Hippocampal formation (tissue), 2 donors: ENCODE measurements around the gene ALG3.
"Not testable (repeated sequence)": the region's sequence is repeated elsewhere in the genome, so short reads cannot be mapped to it uniquely, and the experiment has no call there.

Source experiments
- DNase-seq, 2 donors: peaks; one replicate each; lab custom pipeline; 2025; lab: John Stamatoyannopoulos, UW

The ALG3 gene

DNA sequence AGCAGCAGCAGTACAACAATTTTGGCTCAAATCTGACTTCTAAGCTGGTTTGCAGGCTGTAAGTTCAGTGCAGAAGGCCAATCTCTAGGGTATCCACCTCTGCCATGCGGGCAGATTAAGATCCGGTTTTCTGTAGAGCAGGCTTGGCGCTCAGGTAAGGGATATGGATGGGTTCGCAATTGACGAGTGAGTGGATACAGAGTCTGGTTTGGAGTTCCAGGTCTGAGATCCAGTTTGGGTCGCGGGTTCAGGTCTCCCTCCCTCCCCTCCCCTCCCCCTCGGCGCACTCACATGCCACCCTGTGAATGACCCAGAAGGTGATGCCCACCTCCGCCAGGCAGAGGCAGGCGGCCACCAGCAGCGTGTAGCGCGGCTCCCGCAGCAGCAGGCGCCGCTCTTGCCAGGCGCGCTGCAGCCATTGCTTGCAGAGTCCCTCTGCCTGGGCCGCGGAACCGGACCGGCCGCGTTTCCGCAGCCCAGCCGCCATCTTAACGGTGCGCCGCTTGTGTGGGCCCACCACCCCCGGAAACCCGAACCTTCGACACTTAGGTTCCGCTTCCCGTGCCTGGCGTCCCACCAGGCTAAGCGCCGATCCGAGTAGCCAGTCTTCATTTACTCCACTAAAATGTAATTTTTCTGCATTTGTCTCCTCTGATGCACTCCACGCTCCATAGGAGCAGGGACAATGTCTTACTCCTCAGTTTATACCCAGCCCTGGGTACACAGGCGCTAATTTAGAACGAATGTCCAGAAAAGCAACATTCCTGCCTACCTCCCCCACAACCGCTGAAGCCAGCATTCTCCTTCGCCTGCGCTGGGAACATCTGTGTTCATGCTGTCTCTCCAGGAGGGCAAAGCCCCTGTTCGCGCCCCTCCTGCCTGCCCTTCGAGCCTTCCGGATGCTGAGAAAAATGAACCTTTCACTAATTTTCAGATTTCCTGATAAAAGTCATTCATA lies at the start of gene ALG3:
TSS of gene ALG3 (minus strand) at position 509 of the 958 bp plus-strand sequence. CDS start at position 487, 22 bp downstream.
- peak; percentile 60 to 68 for DNase-seq

DNA sequence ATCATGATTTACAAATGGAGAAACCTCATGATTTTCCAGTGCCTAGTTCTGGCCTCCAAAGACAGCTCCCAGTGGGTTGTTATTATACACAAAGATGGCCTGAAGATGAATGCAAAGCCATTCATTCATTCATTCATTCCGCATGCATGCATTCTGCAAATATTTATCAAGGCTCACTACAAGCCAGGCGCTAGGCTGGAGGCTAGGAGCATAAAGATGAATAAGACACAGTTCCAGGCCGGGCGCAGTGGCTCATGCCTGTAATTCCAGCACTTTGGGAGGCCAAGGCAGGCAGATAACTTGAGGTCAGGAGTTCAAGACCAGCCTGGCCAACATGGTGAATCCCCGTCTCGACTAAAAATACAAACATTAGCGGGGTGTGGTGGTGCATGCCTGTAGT lies 47.9 kb upstream of the ALG3 start:
- no peak for DNase-seq

DNA sequence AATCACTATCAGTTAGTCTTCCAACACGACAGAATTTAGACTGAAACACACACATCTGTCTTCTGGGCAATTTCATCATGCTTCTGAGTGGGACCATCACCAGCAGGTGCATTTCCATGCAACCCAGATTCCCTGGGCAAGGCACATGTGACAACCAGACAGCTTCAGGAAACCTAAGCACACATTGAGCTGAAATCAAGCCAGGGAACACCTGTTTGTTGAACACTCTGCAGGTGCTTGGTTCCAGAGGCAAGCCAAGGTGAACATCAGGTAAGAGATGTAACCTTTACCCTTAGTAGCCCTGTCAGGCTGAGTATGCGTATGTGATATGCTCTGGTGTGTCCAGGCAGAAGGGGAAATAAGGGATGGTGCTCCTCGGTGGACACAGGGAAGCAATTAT lies 47.0 kb upstream of the ALG3 start:
- no peak for DNase-seq

DNA sequence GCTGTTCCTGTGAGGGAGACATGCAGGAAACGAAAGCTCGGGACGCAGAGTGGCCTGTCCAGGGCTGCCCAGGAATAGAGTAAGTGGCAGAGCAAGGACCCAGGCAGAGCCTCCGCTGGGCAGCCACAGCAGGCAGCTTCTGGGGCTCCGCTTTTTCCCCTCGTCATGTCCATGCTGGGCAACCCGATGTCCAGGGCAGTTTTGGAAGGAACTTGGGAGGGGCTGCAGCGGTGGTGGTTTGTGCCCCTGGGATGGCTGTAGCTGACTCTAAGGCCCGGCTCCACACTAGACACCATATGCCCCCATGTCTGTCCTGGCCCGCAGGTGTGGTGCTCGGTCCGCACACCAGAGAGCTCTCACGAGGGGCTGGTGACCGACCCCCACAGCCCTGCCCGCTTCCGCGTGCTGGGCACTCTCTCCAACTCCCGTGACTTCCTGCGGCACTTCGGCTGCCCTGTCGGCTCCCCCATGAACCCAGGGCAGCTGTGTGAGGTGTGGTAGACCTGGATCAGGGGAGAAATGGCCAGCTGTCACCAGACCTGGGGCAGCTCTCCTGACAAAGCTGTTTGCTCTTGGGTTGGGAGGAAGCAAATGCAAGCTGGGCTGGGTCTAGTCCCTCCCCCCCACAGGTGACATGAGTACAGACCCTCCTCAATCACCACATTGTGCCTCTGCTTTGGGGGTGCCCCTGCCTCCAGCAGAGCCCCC lies 43.1 kb upstream of the ALG3 start:
- DNase-seq = no peak

DNA sequence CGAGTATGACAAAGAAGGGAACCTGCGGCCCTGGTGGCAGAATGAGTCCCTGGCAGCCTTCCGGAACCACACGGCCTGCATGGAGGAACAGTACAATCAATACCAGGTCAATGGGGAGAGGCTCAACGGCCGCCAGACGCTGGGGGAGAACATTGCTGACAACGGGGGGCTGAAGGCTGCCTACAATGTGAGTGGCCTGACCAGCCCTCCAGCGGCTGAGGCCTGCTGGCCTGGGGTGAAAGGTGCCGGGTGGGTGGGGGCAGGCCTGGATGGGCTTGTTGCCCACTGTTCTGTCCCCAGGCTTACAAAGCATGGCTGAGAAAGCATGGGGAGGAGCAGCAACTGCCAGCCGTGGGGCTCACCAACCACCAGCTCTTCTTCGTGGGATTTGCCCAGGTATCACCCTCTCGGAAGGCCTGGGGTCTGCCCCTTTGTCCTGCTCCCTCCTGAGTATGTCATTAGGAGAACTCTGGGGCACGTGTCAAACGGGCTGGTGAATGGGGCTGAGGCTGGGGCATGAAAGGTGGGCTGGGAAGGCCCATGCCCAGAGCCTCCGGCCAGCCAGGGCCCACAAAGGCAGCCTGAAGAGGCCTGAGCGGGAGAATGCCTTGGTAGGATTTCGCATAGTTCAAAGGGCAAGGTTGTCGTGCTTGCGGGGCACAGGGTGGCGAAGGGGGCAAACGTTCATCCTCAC lies 42.4 kb upstream of the ALG3 start:
- no peak for DNase-seq

DNA sequence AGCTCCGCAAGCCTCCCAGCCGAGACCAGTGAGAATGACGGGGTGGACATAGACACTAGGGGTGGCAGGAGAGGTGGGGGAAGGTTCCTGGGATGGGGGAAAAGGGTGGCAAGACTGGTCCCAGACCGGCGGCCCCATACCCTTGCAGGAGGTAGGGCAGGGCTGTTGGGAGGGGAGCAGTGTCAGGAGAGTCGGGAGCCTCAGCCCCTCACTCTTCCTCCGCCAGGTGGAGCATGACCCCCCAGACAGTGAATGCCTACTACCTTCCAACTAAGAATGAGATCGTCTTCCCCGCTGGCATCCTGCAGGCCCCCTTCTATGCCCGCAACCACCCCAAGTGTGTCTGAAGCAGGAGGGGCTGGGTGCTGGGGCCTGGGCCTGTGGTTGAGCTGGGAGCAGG lies 41.6 kb upstream of the ALG3 start:
- no peak for DNase-seq

DNA sequence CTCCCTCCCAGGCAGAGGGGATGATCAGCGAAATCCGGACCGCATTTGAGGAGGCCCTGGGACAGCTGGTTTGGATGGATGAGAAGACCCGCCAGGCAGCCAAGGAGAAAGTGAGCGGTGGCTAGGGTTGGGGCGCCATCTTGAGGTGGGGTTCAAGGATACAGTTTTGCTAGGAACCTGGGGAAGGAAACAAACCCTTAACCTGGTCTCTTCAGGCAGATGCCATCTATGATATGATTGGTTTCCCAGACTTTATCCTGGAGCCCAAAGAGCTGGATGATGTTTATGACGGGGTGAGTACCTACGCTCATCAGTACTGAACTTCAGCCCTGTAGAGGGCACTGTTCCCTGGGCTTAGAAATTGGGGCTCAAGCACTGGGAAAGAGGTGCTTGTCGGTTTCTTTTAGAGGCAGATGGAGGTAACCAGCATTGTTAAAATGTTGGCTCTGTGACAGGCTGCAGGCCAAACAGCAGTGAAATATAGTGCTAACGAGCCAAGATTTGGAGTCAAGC lies 40.7 kb upstream of the ALG3 start:
- DNase-seq = peak; percentile 9 to 43

DNA sequence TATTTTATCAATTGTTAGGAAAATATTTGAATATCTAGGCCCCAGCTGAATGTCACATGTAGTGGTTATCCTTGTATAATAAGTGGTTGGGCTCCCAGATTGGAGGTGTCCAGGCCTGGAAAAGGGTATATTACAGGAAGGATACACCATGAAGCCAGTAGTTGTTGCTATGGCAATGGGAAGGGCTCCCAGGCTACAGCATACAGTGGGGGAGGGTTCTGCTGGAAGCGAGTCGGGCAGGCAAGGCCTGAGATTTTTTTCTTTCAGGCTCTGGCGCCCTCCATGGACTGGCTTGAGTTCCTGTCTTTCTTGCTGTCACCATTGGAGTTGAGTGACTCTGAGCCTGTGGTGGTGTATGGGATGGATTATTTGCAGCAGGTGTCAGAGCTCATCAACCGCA lies 35.9 kb upstream of the ALG3 start:
- DNase-seq = peak; percentile 28 to 48

DNA sequence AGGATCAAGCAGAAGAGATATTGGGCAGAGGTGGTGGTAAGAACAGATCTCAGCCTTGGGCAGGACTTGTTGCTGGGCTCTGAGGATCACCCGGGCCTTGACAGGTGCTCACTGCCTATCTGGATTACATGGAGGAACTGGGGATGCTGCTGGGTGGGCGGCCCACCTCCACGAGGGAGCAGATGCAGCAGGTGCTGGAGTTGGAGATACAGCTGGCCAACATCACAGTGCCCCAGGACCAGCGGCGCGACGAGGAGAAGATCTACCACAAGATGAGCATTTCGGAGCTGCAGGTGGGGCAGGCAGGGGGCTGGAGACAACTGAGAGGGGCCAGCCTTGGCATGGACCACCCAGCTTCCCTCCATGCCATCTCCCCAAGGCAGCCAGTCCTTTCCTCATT lies 34.9 kb upstream of the ALG3 start:
- no peak for DNase-seq

DNA sequence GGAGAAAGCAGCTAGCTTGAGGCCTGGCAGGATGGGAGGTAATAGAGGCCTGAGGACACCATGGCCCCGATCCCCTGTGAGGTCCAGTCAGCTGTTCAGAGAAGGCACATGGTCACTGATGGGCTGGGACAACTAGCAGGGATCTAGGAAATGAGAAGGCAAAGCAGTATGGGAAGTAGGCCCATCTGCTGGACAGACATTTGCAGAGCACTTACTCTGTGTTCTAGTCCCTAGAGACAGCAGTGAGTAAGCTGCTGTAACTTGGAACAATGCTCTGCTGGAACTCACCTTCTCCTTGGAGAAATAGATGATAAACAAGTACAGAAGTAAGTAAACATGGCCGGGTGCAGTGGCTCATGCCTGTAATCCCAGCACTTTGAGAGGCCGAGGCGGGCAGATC lies 34.2 kb upstream of the ALG3 start:
- no peak for DNase-seq

DNA sequence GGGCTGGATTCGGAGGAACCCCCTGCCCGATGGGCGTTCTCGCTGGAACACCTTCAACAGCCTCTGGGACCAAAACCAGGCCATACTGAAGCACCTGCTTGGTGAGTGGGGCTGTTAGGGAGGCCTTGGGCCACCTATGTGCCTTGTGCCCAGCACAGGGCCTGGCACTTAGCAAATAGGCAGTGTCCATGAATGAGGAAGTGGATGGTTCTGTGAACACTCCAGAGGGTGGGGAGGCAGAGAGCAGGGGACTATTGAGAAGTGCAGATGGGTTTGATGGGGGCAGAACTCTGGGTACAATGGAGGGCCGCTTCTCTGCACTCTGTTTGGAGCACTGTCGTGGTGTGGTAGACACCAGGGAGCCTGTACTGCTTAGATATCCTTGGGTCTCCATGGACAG lies 28.6 kb upstream of the ALG3 start:
- DNase-seq = no peak

DNA sequence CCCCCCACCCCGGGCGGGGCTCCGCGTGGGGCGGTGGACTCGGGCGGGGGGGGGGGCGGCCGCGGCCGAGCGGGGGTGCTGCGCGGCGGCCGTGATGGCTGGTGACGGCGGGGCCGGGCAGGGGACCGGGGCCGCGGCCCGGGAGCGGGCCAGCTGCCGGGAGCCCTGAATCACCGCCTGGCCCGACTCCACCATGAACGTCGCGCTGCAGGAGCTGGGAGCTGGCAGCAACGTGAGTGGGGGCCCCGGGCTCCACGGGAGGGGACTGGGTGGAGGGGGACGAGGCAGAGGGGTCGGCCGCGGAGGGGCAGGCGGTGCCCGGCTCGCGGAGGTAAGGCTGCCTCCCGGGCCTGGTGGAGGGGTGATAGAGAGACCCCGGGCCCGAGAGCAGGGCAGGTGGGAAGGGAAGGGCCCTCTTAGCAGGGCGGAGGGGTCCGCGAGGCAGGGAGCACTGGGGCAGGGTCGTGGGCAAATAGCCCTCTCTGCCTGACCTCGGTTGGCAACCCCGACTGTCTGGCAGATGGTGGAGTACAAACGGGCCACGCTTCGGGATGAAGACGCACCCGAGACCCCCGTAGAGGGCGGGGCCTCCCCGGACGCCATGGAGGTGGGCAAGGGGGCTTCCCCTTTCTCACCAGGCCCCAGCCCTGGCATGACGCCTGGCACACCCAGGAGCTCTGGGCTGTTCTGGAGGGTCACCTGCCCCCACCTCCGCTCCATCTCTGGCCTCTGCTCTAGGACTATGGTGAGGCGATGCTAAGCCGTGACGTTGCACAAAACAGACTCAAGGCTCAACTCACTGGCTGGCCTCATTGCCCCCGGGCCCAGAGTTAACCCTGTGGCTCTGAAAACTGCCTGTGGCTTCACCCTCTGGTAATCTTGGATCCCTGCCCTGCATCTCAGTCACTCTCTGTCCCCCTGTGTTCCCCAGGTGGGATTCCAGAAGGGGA lies 27.5 kb upstream of the ALG3 start, which contains the start of gene ECE2:
TSS of gene ECE2 (plus strand) at position 62 of the 950 bp plus-strand sequence. CDS start at position 194, 132 bp downstream.
- no peak for DNase-seq

DNA sequence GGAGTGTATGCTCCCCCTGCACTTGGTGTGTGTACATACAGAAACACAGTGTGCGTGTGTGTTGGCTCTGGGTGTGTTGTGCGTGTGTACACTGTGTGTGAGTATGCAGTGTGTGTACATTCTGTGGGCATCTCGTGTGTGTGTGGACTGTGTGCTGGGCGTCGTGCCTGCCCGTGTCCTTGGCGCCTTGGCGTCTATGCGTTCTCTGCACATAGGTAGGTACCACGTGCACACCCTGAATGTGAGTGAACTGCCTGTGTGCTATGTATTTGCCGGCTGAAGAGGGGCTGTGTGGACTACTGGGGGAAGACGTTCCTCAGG lies 26.6 kb upstream of the ALG3 start:
- no peak for DNase-seq

DNA sequence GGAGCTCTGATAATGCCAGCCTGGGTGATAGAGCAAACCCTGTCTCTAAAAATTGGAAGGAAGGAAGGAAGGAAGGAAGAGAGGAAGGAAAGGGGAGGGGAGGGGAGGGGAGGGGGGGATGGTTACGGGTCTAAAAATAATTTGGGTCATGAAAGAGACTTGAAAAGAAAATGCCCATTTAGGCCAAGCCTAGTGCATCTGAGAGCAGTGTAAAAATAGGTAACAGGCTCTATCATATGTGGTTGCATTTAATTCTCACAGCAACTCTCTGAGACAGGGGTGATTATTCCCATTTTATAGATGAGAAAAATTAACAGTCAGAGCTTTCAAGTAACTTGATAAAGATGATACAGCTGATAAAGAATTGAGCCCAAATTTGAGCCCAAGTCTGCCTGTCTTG lies 23.5 kb upstream of the ALG3 start:
- no peak for DNase-seq

DNA sequence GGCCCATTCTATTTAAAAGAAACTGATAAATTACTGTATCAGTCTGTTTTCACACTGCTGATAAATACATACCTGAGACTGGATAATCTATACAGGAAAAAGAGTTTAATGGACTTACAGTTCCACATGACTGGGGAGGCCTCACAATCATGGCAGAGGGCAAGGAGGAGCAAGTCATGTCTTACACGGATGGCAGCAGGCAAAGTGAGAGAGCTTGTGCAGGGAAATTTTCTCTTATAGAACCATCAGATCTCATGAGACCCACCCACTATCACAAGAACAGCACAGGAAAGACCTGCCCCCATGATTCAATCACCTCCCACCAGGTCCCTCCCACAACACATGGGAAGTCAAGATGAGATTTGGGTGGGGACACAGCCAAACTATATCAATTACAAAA lies 18.5 kb upstream of the ALG3 start:
- not testable (repeated sequence) for DNase-seq

DNA sequence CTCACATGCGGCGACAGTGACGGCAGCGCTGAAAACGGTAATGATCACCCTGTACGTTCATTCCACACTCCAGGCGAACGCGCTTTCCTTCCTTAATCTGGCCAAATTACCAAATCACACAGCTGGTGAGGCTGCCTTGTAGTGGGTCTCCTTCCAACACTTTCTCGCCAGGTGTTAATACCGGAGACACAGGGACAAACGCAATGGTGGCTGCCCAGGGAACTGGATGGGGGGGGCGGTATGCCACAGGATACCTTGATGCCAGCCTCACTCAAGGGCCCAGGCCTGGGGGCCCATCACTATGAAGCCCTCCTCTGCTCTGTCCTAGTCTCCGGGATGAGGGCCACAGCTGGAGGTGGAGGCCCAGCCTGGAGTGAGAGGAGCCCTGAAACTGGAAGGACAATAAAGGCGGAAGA lies 14.0 kb upstream of the ALG3 start:
- DNase-seq = no peak

DNA sequence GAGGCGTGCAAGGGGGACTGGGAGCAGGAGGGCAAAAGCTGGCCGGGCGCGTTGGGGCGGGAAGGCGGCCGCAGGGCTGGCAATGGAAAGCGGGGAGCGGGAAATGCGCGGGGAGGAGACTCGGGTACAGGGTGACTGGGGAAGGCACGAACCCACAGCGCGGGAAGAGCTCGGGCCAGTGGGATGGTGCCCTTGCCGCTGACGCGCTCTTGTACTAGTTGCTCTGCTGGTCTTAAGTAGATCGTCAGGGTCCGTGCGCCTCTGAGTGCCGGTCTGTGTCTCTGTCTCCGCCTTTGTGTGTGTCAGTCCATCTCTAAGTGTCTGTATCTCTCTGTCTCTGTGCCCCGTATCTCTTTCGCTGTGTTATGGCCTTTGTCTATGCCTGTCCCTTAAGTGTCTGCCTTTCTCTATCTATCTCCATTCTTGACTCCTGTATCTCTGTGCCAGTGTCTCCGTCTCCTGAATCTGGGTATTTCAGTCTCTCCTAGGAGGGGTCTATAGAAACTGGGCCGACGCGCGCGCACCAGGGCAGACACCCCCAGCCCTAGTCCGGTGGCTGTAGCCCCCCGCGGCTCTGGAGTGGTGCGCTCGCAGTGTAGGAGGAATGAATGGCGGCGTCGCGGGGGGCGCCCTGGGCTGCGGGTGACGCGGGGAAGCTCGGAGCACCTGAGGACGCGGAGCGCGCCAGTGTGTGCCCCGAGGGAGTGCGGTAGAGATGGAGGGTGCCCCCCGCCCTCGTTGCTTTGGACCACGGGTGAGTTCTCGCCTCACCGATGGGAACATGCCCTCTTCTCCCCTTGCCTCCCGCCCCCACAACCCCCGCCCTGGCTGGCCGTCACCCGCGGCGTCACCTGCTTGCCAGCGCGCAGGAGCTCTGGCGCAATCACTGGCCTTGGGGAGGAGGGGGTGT lies 13.3 kb upstream of the ALG3 start:
- DNase-seq = no peak

DNA sequence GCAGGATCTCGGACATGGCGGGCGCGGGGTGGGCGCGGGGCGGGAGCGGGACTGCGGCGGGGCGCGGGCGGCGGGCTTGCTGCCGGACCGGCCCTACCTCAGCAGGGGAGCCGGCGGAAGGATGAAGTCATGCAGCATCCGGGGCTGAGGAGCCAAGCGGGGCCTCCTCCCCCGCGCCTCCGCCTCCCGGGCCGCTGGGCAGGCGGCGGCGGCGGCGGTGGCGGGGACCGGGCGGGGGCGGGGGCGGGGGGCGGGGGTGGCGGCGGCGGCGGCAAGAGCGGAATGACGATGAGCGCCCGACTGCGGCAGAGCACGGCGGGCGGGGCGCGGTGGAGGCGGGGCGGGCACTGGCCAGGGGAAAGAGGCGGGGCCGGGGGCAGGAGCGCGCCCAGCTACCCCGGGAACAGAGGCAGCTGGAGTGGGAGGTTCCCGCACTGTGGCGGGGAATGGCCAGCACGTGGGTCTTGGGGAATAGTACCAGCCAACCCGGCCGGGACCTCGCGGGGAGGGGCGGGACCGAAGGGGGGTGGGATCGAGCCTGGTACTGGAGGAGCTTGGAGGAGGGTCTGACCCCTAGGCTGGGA lies 12.6 kb upstream of the ALG3 start, which contains the start of gene CAMK2N2:
TSS of gene CAMK2N2 (minus strand) at position 284 of the 584 bp plus-strand sequence. CDS start at position 16, 268 bp downstream.
- DNase-seq = peak; percentile 42 to 44

DNA sequence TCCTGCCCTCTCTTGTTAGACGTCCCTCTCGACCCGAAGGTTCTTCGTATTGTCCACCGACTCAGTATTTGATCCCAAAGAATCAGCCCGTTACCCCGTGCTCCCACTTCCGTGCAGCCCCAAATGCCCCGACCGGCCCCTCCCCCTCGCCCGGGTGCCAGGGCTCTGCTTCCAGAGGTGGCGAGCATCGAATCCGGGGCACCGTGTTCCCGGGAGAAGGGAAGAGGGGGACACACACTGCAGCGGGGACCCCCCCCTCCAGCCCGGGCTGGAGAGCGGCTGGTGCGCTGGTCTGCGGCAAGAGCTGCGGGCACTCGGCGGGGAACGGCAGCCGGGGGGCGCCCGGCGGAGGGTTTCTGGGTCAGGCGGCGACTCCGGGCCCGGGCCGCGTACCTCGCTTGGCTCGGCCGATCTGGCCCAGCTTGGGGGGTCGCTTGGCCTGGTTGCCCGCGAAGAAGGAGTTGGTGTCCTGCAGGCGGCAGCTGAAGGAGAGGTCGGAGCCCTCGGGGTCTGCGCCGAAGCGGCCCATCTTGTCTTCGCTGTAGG lies 12.0 kb upstream of the ALG3 start:
- no peak for DNase-seq
